Heart right ventricle (tissue), 16 donors: ENCODE data around the gene NLGN4X. TPM values are rescaled to one million over a fixed set of nuclear protein-coding genes. Genes with fewer than 3 reads are reported as not detected.

Source experiments
- ATAC-seq, 8 donors: fragments of 200-7000 bp; cut with Tn5 transposase; one replicate each; pipeline ENCODE4 v1.9.1; 2020; ENCODE audit warnings: mild to moderate bottlenecking in 8 of 8, moderate library complexity in 8 of 8, moderate number of reproducible peaks in 1 of 8
- DNase-seq, 2 donors: peaks; one replicate each; pipeline ENCODE4 v3.0.0-alpha.2; 2020
- H3K27ac ChIP-seq, 10 donors: fragments of 200-600 bp; sonication (generic) in 2 of 10; one replicate each; pipeline versions ENCODE4 v1.5.0 to v1.8.0; 2020 to 2022; ENCODE audit warnings: mild to moderate bottlenecking in 3 of 10
- H3K27me3 ChIP-seq, 7 donors: fragments of 200-600 bp; one replicate each; pipeline ENCODE4 v1.8.0; 2021 to 2022; ENCODE audit warnings: mild to moderate bottlenecking in 2 of 7
- H3K36me3 ChIP-seq, 9 donors: fragments of 200-600 bp; sonication (generic) in 1 of 9; one replicate each; pipeline versions ENCODE4 v1.5.0 to v1.8.0; 2020 to 2022; ENCODE audit warnings: mild to moderate bottlenecking in 2 of 9
- H3K4me1 ChIP-seq, 9 donors: fragments of 200-600 bp; sonication (generic) in 1 of 9; one replicate each; pipeline versions ENCODE4 v1.5.0 to v1.8.0; 2020 to 2022; ENCODE audit warnings: mild to moderate bottlenecking in 4 of 9
- H3K4me3 ChIP-seq, 10 donors: fragments of 200-600 bp; sonication (generic) in 2 of 10; one replicate each; pipeline versions ENCODE4 v1.5.0 to v1.8.0; 2020 to 2022; ENCODE audit warnings: mild to moderate bottlenecking in 7 of 10, moderate library complexity in 2 of 10
- H3K9me3 ChIP-seq, 11 donors: fragments of 200-600 bp in 10 of 11; sonication (generic) in 2 of 11; one replicate each; pipeline versions ENCODE4 v1.5.0 to v1.8.0; 2013 to 2022; ENCODE audit warnings: mild to moderate bottlenecking in 2 of 11, control low read depth in 1 of 11, moderate library complexity in 1 of 11
- WGBS, 2 donors: extraction: QIAGEN DNeasy Blood & Tissue Kit; methylation state at CpG; one replicate each; pipeline ENCODE4 v1.1.7; 2013; ENCODE audit warnings: inconsistent platforms in 1 of 2; 5-methylcytosine and 5-hydroxymethylcytosine counted together
- intact Hi-C, 10 donors: fragments of 100-400 bp; cut with DNase I; formaldehyde crosslinking; loops; one replicate each; pipeline versions ENCODE4 v1.11.1 to v1.14.2; 2022
- polyA plus RNA-seq, 2 donors: library from polyadenylated mRNA; stranded (reverse); fragments of 200-250 nt; gene quantifications; one replicate each; pipeline ENCODE4 v1.2.3, GENCODE V29; 2013
- total RNA-seq, 10 donors: library from RNA; stranded (reverse); fragmentation: NEBNext Ultra II Directional in 3 of 10; extraction: Animal tissue kit (Norgen Biotek cat#: 25700) in 3 of 10; gene quantifications; one replicate each; pipeline versions ENCODE4 v1.2.1 to v1.2.4, GENCODE V29; 2021 to 2023
- TF ChIP-seq, protein P1 (sequence below), 9 donors: fragments of 200-600 bp; sonication (generic) in 2 of 9; IDR thresholded peaks; one replicate each; pipeline versions ENCODE4 v1.5.0 to v1.8.0; 2021 to 2022; ENCODE audit warnings: antibody characterized with exemption in 9 of 9, mild to moderate bottlenecking in 5 of 9, moderate library complexity in 1 of 9
- donor health status: Arrhythmogenic right ventricular cardiomyopathy.
- donor health status: ischemic (EF 13 %, LVEDD 7.1; RV severe dilation, severe dysfunction).
- donor health status: healthy with polysubstance abuse.
- donor health status: DM: no; HTN: yes; CAD: no.
- donor health status: DM: no; HTN: no; CAD: no.
- donor health status: ischemic (EF 25% LVEDD 6.9; RV normal size, moderate dysfunction).
- donor health status: ischemic (EF 25% LVEDD 5.7; RV mildly dilated, moderate dysfunction).
- donor health status: healthy.
- donor health status: DM: yes; HTN: yes; CAD: no.
- donor health status: Ischemic cardiomyopathy.
- donor health status: ischemic (EF 35%, LVEDD 5.7; RV mildly dilated, moderate dysfunction).
- donor health status: nonischemic (EF 11% LVEDD 7.7; RV severe dilation, severe dysfunction).
- donor health status: DM: yes; HTN: yes; CAD: no.
- donor health status: PGD.
- donor health status: ischemic (EF 29% LVEDD 5.4; RV normal size, mild dysfunction).
- donor health status: nonischemic (EF 23%, LVEDD 6.1; RV moderate dilation, normal function).

Gene NLGN4X
- total and polyA plus RNA-seq, 12 donors = 0.37 to 4.1 (median 1.6) TPM

DNA sequence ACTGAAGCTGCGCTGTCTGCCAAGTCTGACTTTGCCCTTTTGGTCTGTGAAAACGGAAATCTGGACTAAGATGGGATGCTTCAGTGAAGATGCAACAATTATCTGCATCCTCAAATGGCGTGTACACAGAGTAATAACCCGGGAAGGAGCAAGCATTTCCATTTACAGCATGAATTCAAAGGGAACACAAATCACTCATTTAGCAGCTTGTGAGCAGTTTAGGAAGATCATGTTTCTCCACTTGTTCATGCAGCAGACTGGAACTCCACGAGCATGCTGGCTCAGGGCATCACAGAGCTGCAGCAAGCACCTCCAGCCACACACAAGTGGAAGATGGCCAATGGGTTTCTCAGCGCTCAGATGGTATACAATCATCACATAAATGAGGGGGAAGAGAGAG, 175.5 kb downstream of the NLGN4X start:
- 64 to 68% methylated on average over 6 of the region's 6 CpGs for WGBS, 2 donors
- intact Hi-C loops = no loop called here

DNA sequence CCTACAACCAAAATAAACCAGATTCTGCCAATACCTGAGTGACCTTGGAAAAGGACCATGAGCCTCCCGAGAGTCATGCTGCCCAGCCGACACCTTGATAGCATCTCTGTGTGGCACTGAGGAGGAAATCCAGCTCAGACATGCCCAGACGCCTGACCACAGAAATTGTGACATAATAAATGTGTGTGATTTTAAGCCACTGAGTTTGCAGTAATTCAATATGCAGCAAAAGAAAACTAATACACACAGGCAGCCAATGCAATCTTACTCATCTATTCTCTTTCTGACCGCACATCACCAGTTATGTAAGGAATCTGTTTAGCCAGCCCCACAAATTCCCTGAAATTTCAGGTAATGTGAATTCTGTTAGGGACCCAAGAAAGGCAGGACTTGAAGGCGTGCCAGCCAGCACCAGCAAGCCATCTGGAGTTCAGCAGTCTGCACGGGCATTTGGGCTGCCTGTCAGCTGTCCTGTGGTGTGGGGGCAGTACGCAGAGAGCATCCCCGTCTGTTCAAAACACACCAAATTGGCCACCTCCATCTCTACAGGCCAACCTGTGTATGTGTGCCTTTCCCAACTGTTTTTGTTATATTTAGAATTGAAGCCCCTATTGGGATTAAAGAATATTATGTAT, 176.4 kb downstream of the NLGN4X start:
- Histone ChIP-seq H3K9me3 (no peaks in the 10 kb centered on the region), H3K4me1 (no peaks in the 10 kb centered on the region), H3K36me3 (no peaks in the 10 kb centered on the region), H3K4me3 (no peak overlapping the region), H3K27ac (no peak overlapping the region), H3K27me3 (no peaks in the 10 kb centered on the region)
- intact Hi-C loops = no loop called here
- TF ChIP-seq, protein P1, sequence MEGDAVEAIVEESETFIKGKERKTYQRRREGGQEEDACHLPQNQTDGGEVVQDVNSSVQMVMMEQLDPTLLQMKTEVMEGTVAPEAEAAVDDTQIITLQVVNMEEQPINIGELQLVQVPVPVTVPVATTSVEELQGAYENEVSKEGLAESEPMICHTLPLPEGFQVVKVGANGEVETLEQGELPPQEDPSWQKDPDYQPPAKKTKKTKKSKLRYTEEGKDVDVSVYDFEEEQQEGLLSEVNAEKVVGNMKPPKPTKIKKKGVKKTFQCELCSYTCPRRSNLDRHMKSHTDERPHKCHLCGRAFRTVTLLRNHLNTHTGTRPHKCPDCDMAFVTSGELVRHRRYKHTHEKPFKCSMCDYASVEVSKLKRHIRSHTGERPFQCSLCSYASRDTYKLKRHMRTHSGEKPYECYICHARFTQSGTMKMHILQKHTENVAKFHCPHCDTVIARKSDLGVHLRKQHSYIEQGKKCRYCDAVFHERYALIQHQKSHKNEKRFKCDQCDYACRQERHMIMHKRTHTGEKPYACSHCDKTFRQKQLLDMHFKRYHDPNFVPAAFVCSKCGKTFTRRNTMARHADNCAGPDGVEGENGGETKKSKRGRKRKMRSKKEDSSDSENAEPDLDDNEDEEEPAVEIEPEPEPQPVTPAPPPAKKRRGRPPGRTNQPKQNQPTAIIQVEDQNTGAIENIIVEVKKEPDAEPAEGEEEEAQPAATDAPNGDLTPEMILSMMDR (IDR thresholded peaks at IDR 0.05) = no peak
- ATAC-seq (no peak), DNase-seq (no peak)
- WGBS, 2 donors = 73% methylated on average over 8 of the region's 8 CpGs

More for the DNA sequence above, 175.5 kb downstream of the NLGN4X start:
- H3K9me3 ChIP-seq = no peaks in the 10 kb centered on the region
- TF ChIP-seq, protein P1 (IDR thresholded peaks at IDR 0.05) = no peak
- H3K4me3 ChIP-seq = no peak overlapping the region
- H3K27ac ChIP-seq = no peak overlapping the region
- no peaks in the 10 kb centered on the region for H3K4me1 ChIP-seq
- no peaks in the 10 kb centered on the region for H3K36me3 ChIP-seq
- ATAC-seq (no peak), DNase-seq (no peak)
- no peaks in the 10 kb centered on the region for H3K27me3 ChIP-seq

DNA sequence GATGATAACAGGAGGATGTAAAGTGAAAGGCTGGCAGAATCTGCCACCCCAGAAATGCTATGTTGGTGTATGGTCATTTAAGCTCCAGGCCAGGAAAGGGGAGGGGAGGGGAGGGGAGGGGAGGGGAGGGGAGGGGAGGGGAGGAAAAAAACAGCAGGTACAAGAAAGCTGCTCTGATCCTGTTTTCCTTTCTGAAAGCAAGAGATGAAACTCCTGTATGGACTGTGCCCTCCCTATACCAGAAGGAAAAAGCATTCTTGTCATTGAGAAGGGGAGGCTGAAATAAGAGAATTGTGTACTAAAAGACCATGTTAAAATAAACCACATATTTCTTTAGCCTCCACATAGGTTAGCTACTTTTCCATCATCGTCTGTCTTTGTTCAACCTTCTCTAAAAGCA, 179.5 kb downstream of the NLGN4X start:
- TF ChIP-seq, protein P1 (IDR thresholded peaks at IDR 0.05) = no peak
- no peak overlapping the region for H3K4me3 ChIP-seq
- no peaks in the 10 kb centered on the region for H3K36me3 ChIP-seq
- H3K27ac ChIP-seq = no peak overlapping the region
- H3K9me3 ChIP-seq = peaks cover 0 to 3% (median 0%) of the 10 kb centered on the region in 11 donors
- H3K4me1 ChIP-seq = no peaks in the 10 kb centered on the region
- DNase-seq (no peak), ATAC-seq (no peak)
- 73 to 75% methylated on average over 1 of the region's 1 CpG for WGBS, 2 donors
- intact Hi-C loops = no loop called here
- no peaks in the 10 kb centered on the region for H3K27me3 ChIP-seq

DNA sequence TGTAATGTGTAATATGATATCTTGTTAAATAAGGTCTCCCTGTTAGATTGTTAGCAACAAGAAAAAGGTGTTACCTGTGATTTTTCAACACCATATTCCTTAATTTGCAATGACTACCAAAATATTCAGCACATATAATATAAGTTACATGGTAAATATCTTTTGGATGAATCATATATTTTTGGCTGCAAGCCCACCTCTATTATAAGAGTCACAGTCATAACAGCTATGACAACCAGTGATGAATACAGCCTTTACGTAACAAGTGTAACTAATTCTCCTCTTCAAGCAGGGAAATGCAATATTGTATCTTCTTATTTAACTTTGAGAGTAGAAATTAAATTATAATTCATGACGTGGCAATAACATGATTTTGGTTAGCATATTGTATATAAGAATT, 187.0 kb downstream of the NLGN4X start:
- Histone ChIP-seq H3K9me3 (peaks cover 0 to 27% (median 0%) of the 10 kb centered on the region in 11 donors), H3K27me3 (no peaks in the 10 kb centered on the region), H3K36me3 (no peaks in the 10 kb centered on the region), H3K4me1 (no peaks in the 10 kb centered on the region), H3K27ac (no peak overlapping the region), H3K4me3 (no peak overlapping the region)
- 54 to 64% methylated on average over 2 of the region's 2 CpGs for WGBS, 2 donors
- intact Hi-C loops = no loop called here
- DNase-seq (no peak), ATAC-seq (no peak)
- TF ChIP-seq, protein P1 (IDR thresholded peaks at IDR 0.05) = no peak
